NB4 (cell line): Measurements from ENCODE around the gene LINGO1.

Source experiments
- CTCF ChIP-seq: IDR thresholded peaks from one replicate; pipeline ENCODE4 v1.5.1; 2012; ENCODE audit warnings: low read depth, low read length
- MYC ChIP-seq: IDR thresholded peaks from 2 replicates; pipeline ENCODE4 v1.6.1; 2011; ENCODE audit warnings: low read depth, low read length
- POLR2A ChIP-seq: IDR thresholded peaks from 2 replicates; pipeline ENCODE4 v1.6.1; 2011; ENCODE audit warnings: mild to moderate bottlenecking; ENCODE audit not compliant: insufficient read length; ENCODE audit errors: extremely low read depth
- TF ChIP-seq, protein P1 (sequence below): IDR thresholded peaks from 2 replicates; pipeline ENCODE4 v1.6.1; 2011; ENCODE audit warnings: low read depth, low read length

GRCh38 chr15:77620297-77620696 lies 12.4 kb downstream of the LINGO1 start:
- TF ChIP-seq POLR2A (no peak), CTCF (no peak), MYC (no peak)
- TF ChIP-seq, protein P1, sequence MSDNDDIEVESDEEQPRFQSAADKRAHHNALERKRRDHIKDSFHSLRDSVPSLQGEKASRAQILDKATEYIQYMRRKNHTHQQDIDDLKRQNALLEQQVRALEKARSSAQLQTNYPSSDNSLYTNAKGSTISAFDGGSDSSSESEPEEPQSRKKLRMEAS: no peak
